ENCODE data around the gene UBE2O.
A peak's percentile ranks its signal among the peaks of the same experiment; 100 is the strongest.

Gene UBE2O

GRCh38 chr17:76484228-76484725 lies 31.3 kb upstream of the UBE2O start:
- DNase-seq (ENCODE audit: low spot score), result no peak

- DNase-seq (ENCODE audit: low spot score), result no peak
Measured at GRCh38 chr17:76481071-76481655, 28.2 kb upstream of the UBE2O start.

GRCh38 chr17:76480632-76481031 lies 27.7 kb upstream of the UBE2O start:
- DNase-seq (ENCODE audit: low spot score), result no peak

- DNase-seq (ENCODE audit: low spot score), result no peak
Measured at GRCh38 chr17:76479515-76480060, 26.6 kb upstream of the UBE2O start.

GRCh38 chr17:76478730-76479514 lies 26.0 kb upstream of the UBE2O start:
- DNase-seq (ENCODE audit: low spot score), result no peak

- no peak for DNase-seq (ENCODE audit: low spot score)
Measured at GRCh38 chr17:76478097-76478496, 25.1 kb upstream of the UBE2O start.

- DNase-seq (ENCODE audit: low spot score), result no peak
Measured at GRCh38 chr17:76477576-76477975, 24.6 kb upstream of the UBE2O start.

GRCh38 chr17:76476736-76477135 lies 23.8 kb upstream of the UBE2O start:
- no peak for DNase-seq (ENCODE audit: low spot score)

- DNase-seq (ENCODE audit: low spot score), result no peak
Measured at GRCh38 chr17:76475302-76475701, 22.4 kb upstream of the UBE2O start.

GRCh38 chr17:76474894-76475293 lies 21.9 kb upstream of the UBE2O start:
- DNase-seq (ENCODE audit: low spot score), result no peak

GRCh38 chr17:76474238-76474637 lies 21.3 kb upstream of the UBE2O start:
- DNase-seq (ENCODE audit: low spot score), result no peak

GRCh38 chr17:76473541-76473985 lies 20.6 kb upstream of the UBE2O start:
- peak; percentile 44 for DNase-seq (ENCODE audit: low spot score)

GRCh38 chr17:76472726-76473125 lies 19.8 kb upstream of the UBE2O start:
- DNase-seq (ENCODE audit: low spot score), result no peak

GRCh38 chr17:76472258-76472645 lies 19.3 kb upstream of the UBE2O start:
- DNase-seq (ENCODE audit: low spot score), result no peak

GRCh38 chr17:76471498-76472257 lies 18.7 kb upstream of the UBE2O start:
- no peak for DNase-seq (ENCODE audit: low spot score)

- no peak for DNase-seq (ENCODE audit: low spot score)
Measured at GRCh38 chr17:76469991-76470739, 17.2 kb upstream of the UBE2O start.

- no peak for DNase-seq (ENCODE audit: low spot score)
Measured at GRCh38 chr17:76469076-76469990, 16.4 kb upstream of the UBE2O start.

- no peak for DNase-seq (ENCODE audit: low spot score)
Measured at GRCh38 chr17:76468634-76469010, 15.7 kb upstream of the UBE2O start.

- DNase-seq (ENCODE audit: low spot score), result no peak
Measured at GRCh38 chr17:76467809-76468633, 15.1 kb upstream of the UBE2O start.

- no peak for DNase-seq (ENCODE audit: low spot score)
Measured at GRCh38 chr17:76467366-76467765, 14.4 kb upstream of the UBE2O start, which contains the start of gene AANAT. Gene AANAT (plus strand): TSS chr17:76467603. CDS start chr17:76468747, 1,144 bp downstream.
